NAMALWA (cell line): Measurements from ENCODE around the gene CRB3.

ENCODE experiments used
- DNase-seq: peaks from one replicate; pipeline ENCODE4 v3.0.0-alpha.2; 2015; ENCODE audit warnings: low spot score

The CRB3 gene

DNA sequence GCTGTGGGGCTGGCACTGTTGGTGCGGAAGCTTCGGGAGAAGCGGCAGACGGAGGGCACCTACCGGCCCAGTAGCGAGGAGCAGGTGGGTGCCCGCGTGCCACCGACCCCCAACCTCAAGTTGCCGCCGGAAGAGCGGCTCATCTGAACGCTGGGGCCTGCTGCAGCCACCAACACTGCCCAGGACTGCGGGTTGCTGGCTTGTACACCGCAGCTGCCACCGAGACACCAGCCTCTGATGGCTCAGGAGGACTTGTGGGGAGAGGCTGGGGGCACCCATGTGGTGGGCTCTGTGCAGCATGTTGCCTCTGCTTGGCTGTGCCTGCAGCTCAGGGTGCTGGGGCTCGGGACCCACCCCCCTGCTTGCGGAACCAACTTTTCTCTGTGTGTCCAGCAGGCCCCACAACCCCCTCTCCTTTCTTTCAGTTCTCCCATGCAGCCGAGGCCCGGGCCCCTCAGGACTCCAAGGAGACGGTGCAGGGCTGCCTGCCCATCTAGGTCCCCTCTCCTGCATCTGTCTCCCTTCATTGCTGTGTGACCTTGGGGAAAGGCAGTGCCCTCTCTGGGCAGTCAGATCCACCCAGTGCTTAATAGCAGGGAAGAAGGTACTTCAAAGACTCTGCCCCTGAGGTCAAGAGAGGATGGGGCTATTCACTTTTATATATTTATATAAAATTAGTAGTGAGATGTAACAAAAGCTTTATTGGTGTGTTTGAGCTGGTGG, 2.6 kb downstream of the CRB3 start:
- DNase-seq = no peak

DNA sequence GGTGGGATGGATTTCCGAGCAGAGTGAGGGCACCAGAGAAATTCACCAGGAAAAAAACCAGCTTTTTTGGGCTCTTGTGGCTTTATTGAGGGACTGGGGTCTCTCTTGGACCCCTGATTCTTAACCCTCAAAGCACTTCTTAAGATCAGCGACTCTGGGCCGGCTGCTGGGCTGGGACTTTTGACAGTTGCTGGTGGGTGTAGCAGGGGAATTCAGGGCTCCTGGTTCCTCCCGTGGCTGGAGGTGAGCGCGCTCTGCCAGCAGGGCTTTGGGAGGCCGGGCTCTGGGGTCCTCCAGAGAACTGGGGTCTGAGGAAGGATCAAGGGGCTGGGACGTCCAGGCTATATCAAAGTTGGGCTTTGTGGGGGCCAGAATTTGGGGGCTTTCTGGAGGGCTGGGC, 3.3 kb downstream of the CRB3 start:
- no peak for DNase-seq

GRCh38 chr19:6470173-6470572, 6.1 kb downstream of the CRB3 start:
- no peak for DNase-seq

DNA sequence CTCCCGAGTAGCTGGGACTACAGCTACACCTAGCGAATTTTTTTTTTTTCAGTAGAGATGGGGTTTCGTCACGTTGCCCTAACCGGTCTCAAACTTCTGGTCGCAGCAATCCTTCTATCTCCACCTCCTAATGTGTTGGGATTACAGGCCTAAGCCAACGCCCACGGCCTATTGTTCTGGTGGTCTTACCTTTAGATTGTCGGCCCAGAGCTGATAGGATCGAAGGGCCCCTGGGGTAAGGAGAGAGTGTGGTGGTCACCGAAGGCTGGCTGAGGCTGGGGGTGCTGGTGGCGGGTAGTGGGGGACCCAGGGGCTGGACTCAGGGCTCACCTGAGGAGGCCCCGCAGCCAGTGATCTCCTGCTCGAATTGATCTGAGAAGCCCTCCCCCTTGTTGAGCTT, 7.0 kb downstream of the CRB3 start:
- no peak for DNase-seq

GRCh38 chr19:6472713-6473112, 8.6 kb downstream of the CRB3 start:
- DNase-seq = no peak

GRCh38 chr19:6473647-6474046, 9.6 kb downstream of the CRB3 start:
- DNase-seq = no peak

DNA sequence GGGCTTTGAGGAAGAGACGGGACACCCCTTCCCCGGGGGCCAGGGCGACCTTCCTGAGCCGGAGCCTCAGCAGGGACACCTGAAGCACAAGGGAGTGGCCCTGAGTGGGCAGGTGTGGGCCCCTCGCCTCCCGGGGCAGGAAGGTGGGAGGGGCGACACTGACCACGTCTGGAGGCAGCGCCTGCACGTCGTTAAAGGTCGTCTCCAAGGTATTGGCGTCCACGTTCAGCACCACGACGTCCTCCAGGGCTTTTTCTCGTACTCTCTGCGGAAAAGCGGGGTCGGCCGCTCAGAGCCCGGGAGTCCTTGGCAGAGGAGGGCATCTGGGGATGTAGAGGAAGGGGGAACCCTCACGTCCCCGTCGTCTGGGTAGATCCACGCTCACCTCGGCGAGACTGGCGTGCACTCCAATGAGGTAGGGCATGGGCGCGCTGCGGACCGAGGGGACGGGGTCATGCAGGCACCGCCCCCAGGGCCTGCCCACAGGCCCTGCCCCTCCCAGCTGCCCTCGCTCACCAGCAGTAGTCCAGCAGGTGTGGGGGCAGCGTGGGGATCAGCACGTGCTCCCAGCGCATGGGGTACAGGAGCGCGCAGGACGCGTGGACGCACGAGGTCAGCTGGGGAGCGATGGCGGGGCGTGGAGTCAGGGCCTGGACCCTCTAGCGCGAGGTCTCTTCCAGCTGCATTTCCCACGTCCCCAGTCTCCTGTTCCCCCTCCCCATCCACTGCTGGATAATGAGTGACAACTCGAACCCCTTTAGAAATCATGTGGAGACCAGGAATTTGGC, 11.4 kb downstream of the CRB3 start:
- DNase-seq = no peak

DNA sequence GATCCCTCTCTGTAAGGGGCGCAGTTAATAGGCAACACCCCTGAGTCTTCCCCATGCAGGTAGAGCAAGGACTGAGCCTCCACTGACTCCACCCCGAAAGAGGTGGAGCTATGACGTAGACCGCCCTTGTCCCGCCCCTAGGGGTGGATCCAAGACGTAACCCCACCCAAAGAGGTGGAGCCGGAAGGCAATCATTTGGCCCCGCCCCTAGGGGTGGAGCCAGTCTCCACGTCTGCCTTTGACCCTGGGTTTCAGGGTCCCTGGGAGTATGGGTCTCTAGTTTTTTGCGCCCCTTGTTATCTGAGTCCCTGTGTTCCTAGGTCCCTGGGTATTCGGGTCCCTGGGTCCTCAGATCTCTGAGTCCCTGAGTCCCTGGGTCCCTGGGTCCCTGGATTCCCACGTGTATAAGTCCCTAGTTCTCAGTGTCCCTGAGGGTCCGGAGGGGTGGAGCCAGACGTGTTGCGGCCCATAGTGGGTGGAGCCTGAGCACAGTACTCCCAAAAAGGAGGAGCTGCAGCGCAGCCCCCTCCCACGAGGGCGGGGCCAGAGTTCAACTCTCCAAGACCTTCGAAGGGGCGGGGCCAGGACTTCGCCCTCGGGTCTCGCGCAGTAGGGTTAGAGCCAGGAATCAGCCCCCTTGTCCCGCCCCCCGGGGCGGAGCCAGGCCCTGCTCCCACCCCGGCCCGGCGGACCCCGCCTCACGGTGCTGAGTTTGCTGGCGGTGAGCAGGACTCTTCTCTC, 12.3 kb downstream of the CRB3 start:
- DNase-seq = peak; percentile 98

DNA sequence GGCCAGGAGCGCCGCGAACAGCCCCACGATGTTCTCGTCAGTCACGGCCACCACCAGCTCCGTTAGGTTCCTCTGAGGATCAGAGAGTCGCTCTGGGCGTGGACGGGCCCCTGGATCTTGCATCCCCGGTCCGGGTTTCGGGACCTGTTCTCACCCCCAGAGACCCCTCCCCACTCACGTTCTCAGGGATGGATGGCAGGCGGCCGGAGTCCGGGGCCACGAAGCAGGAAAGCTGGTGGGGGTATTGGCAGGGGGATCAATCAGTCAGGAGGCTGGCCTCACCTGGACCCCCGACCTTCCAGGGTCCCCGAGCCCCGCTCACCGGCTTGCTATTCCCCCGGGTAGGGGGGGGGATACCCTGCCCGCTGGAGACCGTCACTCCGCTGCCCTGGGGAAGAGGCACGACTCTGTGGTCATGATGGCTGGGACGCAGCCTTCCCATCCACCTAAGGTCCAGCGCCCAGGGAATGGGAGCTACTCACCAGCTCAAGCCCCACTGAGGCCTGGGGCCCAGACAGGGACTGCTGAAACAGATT, 12.9 kb downstream of the CRB3 start:
- no peak for DNase-seq

GRCh38 chr19:6478815-6479214, 14.7 kb downstream of the CRB3 start:
- DNase-seq = no peak

DNA sequence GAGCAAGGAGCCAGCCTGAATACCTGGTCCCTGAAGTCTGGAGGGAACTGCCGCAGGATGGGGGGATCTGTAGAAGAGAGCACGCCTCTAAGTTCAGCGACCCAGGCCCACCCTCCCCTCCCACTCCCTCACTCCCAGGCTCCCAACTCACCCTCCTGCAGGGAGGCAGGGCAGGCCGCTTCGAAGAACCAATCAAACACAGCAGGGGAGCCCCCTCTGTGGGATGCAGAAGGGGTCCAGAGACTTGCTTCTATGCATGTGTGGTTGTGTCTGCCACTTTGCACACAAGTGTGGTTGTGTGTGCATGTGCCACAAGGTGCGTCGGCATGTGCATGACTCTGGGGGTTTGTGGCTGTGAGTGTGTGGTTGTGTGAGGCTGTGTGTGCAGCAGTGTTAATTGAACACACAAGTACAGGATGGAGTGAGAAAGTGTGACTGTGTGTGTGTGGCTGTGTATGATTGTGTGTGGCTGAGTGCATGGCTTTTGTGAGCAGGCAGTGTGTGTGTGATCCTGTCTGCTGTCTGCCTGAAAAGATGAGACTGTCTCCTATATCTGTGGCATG, 15.8 kb downstream of the CRB3 start:
- DNase-seq = no peak

GRCh38 chr19:6480848-6481415, 16.9 kb downstream of the CRB3 start:
- DNase-seq = no peak

GRCh38 chr19:6481541-6482342, 17.7 kb downstream of the CRB3 start, which contains the start of gene DENND1C:
TSS of gene DENND1C (minus strand) at chr19:6481787. CDS start at chr19:6481695, 92 bp downstream.
- DNase-seq = peak; percentile 68

GRCh38 chr19:6482343-6482686, 18.2 kb downstream of the CRB3 start:
- no peak for DNase-seq

GRCh38 chr19:6483235-6483634, 19.2 kb downstream of the CRB3 start:
- DNase-seq = no peak

DNA sequence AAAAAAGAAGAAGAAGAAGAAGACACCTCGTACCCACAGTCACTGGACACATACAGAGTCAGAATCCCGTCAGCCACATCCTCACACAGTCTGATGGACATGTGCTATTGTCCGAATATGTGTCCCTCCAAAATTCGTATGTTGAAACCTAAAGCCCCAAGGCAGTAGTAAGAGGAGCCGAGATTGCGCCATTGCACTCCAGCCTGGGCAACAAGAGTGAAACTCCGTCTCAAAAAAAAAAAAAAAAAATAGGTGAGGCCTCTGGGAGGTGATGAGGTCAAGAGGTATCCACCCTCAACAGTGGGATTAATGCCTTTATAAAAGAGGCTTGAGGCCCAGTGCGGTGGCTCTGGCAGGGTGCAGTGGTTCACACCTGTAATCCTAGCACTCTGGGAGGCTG, 20.2 kb downstream of the CRB3 start:
- no peak for DNase-seq

DNA sequence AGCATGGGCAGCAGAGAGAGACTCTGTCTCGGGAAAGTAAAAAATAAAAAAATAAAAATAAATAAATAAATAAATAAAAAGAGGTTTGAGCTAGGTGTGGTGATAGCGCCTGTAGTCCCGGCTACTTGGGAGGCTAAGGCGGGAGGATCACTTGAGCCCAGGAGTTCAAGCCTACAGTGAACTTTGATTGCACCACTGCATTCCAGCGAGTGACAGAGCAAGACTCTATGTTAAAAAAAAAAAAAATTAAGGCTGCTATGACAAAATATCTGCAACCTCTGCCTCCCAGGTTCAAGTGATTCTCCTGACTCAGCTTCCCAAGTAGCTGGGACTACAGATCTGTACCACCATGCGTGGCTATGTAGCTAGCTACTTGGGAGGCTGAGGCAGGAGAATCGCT, 20.8 kb downstream of the CRB3 start:
- DNase-seq = no peak

DNA sequence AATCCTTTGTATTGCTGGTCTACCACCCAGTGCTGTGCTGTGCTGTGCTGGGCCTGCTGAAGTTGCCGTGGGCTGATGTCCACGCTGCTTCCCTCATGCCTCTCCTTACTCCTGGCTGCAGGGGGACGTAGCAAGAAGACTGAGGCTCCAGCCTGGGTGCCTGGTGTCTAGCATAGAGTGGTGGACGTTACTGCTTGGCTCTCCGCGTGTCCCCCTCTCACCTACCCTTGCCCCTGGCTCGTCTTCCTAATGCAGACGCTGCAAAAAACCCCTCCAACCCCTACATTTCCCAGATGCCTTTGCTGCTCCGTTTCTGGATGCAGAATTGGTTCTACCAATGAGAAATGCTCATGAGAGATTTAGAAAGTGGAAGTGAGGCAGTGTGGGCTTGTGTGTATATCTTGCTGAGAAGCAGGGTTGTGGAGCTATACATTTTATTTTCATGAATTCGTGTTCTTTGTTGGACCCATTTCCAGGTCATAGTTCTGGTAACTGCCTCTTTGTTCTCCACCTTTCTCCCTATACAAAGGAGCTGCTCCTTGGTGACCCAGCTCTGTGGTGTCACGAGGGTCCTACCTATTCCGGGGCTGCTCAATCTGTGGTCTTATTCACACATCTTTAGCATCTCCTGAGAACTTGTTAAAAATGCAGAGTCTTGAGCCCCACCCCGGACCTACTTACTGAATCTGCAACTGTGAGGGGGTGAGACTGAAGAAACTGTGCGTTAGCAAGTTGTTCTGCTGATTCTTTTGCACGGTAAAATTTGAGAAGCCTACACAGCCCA, 25.4 kb downstream of the CRB3 start:
- DNase-seq = peak; percentile 38

- DNase-seq = no peak
Measured at GRCh38 chr19:6490134-6490533, 26.1 kb downstream of the CRB3 start.
